ENCODE measurements around the gene ALG5. TPM values are rescaled to one million over a fixed set of nuclear protein-coding genes. Genes with fewer than 3 reads are reported as not detected.

ALG5 gene
- total and polyA plus RNA-seq, 7 donors = 9.1 to 29.9 (median 14.6) TPM

DNA sequence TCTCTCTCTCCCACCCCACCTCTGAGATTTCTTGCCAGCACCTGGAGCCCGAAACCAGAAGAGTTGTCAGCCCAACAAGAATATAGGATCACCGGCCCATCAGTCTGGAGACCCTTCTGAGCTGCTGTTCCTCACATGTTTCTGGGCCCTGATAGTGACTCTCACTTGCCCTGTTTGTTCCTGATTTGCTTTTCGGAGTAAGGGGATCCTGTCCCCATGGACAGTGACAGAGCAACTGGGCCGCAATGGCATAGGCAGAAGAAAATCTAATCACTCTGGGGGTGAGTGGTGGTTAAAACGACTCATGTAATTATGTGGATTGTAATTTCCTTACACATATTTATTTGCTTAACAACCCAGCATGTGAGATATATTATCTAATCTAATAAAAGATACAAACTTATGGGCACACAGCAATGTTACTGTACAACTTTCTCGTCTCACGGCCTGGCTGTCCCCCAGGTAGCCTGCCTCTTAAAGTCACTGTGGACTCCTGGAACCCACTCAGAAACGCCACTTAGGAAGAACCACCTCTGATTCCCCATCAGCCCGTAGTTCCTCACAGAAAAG lies 78.4 kb downstream of the ALG5 start:
- 50 to 71% (median 55%) methylated on average over 9 of the region's 9 CpGs for WGBS, 3 donors
- H3K27me3 ChIP-seq (ENCODE audit: insufficient read depth in 3 of 3, low read length in 2 of 3) = no peaks in the 10 kb centered on the region
- H3K4me1 ChIP-seq = peaks cover 12% of the 10 kb centered on the region
- intact Hi-C loops (cut with DNase I) = no loop called here
- TF ChIP-seq, protein P1, sequence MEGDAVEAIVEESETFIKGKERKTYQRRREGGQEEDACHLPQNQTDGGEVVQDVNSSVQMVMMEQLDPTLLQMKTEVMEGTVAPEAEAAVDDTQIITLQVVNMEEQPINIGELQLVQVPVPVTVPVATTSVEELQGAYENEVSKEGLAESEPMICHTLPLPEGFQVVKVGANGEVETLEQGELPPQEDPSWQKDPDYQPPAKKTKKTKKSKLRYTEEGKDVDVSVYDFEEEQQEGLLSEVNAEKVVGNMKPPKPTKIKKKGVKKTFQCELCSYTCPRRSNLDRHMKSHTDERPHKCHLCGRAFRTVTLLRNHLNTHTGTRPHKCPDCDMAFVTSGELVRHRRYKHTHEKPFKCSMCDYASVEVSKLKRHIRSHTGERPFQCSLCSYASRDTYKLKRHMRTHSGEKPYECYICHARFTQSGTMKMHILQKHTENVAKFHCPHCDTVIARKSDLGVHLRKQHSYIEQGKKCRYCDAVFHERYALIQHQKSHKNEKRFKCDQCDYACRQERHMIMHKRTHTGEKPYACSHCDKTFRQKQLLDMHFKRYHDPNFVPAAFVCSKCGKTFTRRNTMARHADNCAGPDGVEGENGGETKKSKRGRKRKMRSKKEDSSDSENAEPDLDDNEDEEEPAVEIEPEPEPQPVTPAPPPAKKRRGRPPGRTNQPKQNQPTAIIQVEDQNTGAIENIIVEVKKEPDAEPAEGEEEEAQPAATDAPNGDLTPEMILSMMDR (IDR thresholded peaks at IDR 0.05) = no peak
- H3K9me3 ChIP-seq = no peaks in the 10 kb centered on the region
- H3K27ac ChIP-seq = peak overlapping the region; percentile 72
- DNase-seq (no peak), ATAC-seq (peak in 2 of 4 donors; percentile 8)
- peak overlapping the region; percentile 84 for H3K4me3 ChIP-seq
- no peaks in the 10 kb centered on the region for H3K36me3 ChIP-seq (ENCODE audit: insufficient read depth in 1 of 2, low read depth in 1 of 2)

DNA sequence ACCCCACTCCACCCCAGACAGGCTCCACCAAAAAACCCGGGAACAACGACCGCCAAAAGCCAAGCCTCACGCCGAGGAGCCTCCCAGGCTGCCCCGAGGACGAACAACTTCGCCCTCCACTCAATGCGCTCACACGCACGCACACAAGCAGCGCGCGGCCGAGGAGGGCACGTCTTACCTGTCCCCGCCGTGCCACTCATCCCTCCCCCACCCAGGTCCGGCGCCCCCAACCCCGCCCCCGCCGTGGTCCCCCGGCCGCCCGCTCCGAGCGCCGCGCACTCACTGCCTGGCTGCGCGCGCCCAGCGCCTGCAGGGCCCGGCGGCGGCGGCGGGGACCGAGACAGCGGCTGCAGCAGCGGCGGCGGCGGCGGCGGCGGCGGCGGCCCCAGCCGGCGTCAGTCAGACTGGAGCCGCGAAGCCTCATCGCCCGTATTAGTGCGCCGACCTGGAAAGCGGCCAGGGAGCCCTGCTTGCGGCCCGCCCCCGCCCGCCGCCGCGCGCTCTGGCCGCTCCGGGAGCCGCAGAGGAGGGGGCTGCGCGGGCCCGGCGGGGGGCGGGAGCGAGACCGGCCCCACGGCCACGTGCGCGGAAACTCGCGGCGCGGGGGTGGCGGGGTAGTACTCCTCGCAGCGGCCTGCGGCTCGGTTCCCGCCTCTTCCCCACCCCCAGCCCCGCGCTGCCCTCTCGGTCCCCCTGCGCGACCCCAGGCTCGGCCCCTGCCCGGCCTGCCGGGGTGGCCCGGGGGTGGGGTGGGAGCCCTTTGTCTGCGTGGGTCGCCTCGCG lies 79.1 kb downstream of the ALG5 start, which contains the start of gene SMAD9:
Gene SMAD9 (minus strand): TSS at position 406 of the 783 bp plus-strand sequence. CDS start 40,549 bp downstream, outside the sequence.
- intact Hi-C loops (cut with DNase I) = loop anchor here in 1 of 2 donors (2.0 kb wide), 1 partner anchor 79 kb away; the partner anchor contains the start of gene ALG5
- DNase-seq = peak; percentile 86 to 87
- Histone ChIP-seq H3K9me3 (no peaks in the 10 kb centered on the region), H3K27me3 (ENCODE audit: insufficient read depth in 3 of 3, low read length in 2 of 3) (no peaks in the 10 kb centered on the region), H3K4me3 (peak within 1 kb of the TSS; percentile 84), H3K27ac (peak within 1 kb of the TSS; percentile 72), H3K36me3 (ENCODE audit: insufficient read depth in 1 of 2, low read depth in 1 of 2) (no peaks in the 10 kb centered on the region), H3K4me1 (peaks cover 16% of the 10 kb centered on the region)
- TF ChIP-seq, protein P1 (IDR thresholded peaks at IDR 0.05) = no peak
- 1% methylated on average over 21 to 99 of the region's 104 CpGs for WGBS, 3 donors
- peak; percentile 75 to 82 (median 77) for ATAC-seq

DNA sequence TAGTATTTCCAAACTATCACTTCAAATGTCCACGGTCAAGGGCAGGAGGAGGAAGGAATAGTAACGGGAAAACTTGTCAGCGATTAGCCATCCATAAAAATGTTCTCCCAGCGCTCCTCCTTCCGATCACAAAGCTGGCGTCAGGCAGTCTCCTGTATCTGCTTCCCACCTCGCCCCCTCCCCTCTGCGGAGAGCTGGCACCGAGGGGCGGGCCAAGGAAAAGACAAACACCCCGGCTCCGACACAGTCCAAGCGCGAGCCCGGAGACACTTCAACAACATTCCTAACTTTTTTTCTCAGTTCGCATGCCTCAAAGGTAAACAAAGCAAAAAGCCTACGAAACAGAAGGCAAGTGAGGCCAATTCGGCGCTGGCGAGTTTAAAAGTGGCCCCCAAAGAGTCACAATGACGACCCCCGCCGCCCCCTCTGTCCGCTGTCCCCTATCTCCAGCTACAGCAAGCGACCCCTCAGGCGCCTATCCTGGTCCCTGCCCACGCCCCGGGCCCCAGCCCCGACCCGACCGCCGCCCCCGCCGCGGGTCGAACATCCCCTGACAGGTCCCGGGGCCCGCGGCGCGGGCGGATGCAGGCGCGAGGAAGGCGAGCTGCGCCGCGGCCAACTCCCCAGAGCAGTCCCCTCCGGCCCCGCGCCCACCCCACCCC lies 79.8 kb downstream of the ALG5 start:
- intact Hi-C loops (cut with DNase I) = loop anchor here in 1 of 2 donors (2.0 kb wide), 1 partner anchor 79 kb away; the partner anchor contains the start of gene ALG5
- 1% methylated on average over 33 to 51 of the region's 51 CpGs for WGBS, 3 donors

More for the DNA sequence above, 79.8 kb downstream of the ALG5 start:
- Histone ChIP-seq H3K27me3 (ENCODE audit: insufficient read depth in 3 of 3, low read length in 2 of 3) (no peaks in the 10 kb centered on the region), H3K4me3 (peak overlapping the region; percentile 84), H3K9me3 (no peaks in the 10 kb centered on the region), H3K4me1 (peaks cover 21% of the 10 kb centered on the region), H3K36me3 (ENCODE audit: insufficient read depth in 1 of 2, low read depth in 1 of 2) (no peaks in the 10 kb centered on the region), H3K27ac (peak overlapping the region; percentile 55)
- TF ChIP-seq, protein P1 (IDR thresholded peaks at IDR 0.05) = no peak
- ATAC-seq (peak; percentile 44 to 58 (median 48)), DNase-seq (peak in 1 of 2 donors; percentile 33)
